Myometrial cell (primary cell): ENCODE data around the gene MED15. TPM values are rescaled to one million over a fixed set of nuclear protein-coding genes. Genes with fewer than 3 reads are reported as not detected.

ENCODE experiments used
- total RNA-seq: library from RNA; depleted of rRNA; stranded (reverse); fragments of >200 nt; gene quantifications from 2 replicates; pipeline ENCODE4 v1.2.3, GENCODE V29; 2015

MED15 gene, protein sequence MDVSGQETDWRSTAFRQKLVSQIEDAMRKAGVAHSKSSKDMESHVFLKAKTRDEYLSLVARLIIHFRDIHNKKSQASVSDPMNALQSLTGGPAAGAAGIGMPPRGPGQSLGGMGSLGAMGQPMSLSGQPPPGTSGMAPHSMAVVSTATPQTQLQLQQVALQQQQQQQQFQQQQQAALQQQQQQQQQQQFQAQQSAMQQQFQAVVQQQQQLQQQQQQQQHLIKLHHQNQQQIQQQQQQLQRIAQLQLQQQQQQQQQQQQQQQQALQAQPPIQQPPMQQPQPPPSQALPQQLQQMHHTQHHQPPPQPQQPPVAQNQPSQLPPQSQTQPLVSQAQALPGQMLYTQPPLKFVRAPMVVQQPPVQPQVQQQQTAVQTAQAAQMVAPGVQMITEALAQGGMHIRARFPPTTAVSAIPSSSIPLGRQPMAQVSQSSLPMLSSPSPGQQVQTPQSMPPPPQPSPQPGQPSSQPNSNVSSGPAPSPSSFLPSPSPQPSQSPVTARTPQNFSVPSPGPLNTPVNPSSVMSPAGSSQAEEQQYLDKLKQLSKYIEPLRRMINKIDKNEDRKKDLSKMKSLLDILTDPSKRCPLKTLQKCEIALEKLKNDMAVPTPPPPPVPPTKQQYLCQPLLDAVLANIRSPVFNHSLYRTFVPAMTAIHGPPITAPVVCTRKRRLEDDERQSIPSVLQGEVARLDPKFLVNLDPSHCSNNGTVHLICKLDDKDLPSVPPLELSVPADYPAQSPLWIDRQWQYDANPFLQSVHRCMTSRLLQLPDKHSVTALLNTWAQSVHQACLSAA
- total RNA-seq, result 37.7 and 51.3 TPM in 2 replicates

DNA sequence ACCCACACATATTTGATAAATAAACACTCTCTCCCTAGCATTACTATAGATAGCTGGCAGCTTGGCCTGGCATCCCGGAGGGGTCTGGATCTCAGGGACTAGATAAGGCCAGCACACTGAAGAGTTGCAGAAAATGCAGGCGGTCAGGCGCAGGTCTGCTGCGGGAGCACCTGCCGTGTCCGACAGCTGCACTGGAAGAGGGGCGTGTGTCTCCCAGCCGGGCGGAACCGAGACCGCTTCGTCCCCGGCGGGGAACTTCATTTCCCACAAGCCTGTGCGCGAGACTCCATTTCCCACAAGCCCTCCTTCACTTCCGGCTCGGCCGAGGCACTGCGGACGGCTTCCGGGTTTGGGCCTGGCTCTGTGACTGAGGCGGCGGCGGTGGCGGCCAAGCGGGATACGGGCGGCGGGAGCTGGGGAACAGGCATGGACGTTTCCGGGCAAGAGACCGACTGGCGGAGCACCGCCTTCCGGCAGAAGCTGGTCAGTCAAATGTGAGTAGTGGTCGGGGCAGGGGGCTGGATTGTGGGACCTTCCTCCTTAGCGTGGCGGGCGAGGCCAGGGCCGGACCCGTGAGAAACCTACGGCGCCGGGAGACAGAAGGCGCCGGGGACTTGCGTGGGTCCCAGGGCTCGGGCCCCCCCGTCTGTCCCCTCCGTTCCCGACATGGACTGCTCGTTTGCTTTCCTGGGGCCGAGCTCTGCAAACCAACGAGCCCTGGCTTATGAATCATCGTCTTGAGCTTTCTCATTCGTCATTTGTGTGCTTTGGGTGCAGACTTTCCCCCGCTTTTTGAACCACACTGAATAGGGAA is at the start of gene MED15:
MED15 (plus strand) TSS at position 358 of the 814 bp plus-strand sequence; CDS start at position 427, 69 bp downstream.

DNA sequence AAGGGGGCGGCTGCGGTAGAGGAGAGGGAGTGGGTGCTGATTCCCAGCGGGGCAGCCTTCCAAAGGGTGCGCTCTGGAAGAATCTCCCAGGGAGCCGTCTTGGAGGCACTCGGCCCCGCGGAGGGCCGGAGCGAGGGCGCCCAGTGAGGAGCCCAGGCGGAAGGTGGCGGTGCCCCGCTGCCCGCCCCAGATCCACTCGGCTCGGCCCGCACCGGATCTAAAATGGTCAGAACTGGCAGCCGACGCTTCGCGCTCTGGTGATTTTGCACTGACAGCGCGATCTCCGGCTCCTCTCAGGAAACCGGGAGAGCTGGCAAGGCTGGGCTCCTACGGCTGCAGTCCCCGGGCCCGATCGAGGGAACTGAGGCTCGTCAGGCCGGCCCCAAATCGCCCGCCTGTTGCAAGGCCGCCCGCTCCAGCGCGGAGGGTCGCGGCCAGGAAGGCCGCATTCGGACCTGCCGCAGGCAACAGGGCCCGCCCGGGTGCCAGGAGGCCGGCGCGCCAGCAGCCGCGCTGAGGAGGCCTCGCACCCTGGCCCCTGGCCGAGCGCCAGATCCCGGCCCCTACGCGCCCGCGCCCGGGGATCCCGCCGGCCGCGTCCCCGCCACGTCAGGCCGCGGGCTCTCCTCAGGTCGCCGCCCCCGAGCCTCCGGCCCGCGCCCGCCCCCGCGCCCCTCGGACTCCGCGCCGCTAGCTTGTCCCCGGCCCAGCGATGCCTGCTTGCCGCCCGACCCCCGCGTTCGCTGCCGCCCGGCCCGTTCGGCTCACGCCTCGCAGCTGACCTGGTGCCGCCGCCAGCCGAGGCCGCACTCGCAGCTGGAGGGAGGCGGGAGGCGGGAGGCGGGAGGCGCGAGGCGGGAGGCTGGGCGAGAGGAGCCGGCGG is 12.2 kb upstream of the MED15 start, which contains the start of gene KLHL22:
KLHL22 (minus strand) TSS at position 818 of the 883 bp plus-strand sequence. CDS start 6,584 bp downstream, outside the sequence.

Other genes with a start within 250 kb of the MED15 start
- gene RTN4R, start 239.3 kb upstream of the MED15 start, total RNA-seq, result 2.8 and 4.0 TPM in 2 replicates
- gene DGCR6L, start 187.6 kb upstream of the MED15 start, total RNA-seq, result 67.0 and 87.9 TPM in 2 replicates
- gene ZNF74, start 113.5 kb upstream of the MED15 start, total RNA-seq, result 8.2 and 8.6 TPM in 2 replicates
- gene SCARF2, start 69.8 kb upstream of the MED15 start, total RNA-seq, result 25.9 and 26.8 TPM in 2 replicates
- gene KLHL22, start 11.8 kb upstream of the MED15 start, total RNA-seq, result 22.5 and 29.4 TPM in 2 replicates